HCT116 (cell line): ENCODE data around the gene PIKFYVE. TPM values are rescaled to one million over a fixed set of nuclear protein-coding genes. Genes with fewer than 3 reads are reported as not detected.

Source experiments
- ATAC-seq: fragments of 200-7000 bp; cut with Tn5 transposase; 2 replicates; pipeline ENCODE4 v1.9.1; 2020; ENCODE audit warnings: mild to moderate bottlenecking, moderate library complexity
- BruUV-seq: library from RNA; stranded (reverse); fragments of 400-500 nt; replicated peaks from 2 replicates; lab custom pipeline; 2021; lab: Mats Ljungman, UMichigan
- CTCF ChIA-PET: fragments of 300-600 bp; sonication (Branson Sonifier 250); formaldehyde crosslinking; loops from one replicate; lab custom pipeline; 2021; ENCODE audit warnings: antibody characterized with exemption; lab: Charles Lee
- POLR2A ChIA-PET: fragments of 300-600, 350-600 bp; sonication (Branson Sonifier 250); formaldehyde crosslinking; loops from one replicate; lab custom pipeline; 2021; ENCODE audit warnings: antibody characterized with exemption; lab: Charles Lee
- RAD21 ChIA-PET, 2 experiments: fragments of 300-600 bp; sonication (Branson Sonifier 250); formaldehyde crosslinking; loops; one replicate each; lab custom pipeline; 2023; ENCODE audit warnings: low total read pairs in 2 of 2; ENCODE audit not compliant: uncharacterized antibody in 2 of 2, unreplicated experiment in 2 of 2, low non-redundant PET in 1 of 2; lab: Charles Lee
- DNase-seq: peaks from one replicate; pipeline ENCODE4 v3.0.0-alpha.2; 2010; ENCODE audit warnings: low read depth, low spot score
- H2AFZ ChIP-seq: fragments of 200-600 bp; shearing (Covaris generic), sonication (generic); 2 replicates; pipeline ENCODE4 v1.6.1; 2017; ENCODE audit warnings: low read depth, mixed run types, mixed read lengths, antibody characterized with exemption, low read length; ENCODE audit not compliant: poor library complexity, severe bottlenecking
- H3K27ac ChIP-seq: 2 replicates; pipeline ENCODE4 v1.5.1; 2012; ENCODE audit warnings: low read depth, low read length
- H3K27me3 ChIP-seq: fragments of 200-600 bp; sonication (generic); 2 replicates; pipeline ENCODE4 v1.6.1; 2016; ENCODE audit warnings: mixed run types, low read length, mixed read lengths; ENCODE audit not compliant: insufficient read depth
- H3K36me3 ChIP-seq, 2 experiments: fragments of 200-500 bp in 1 of 2; fragments of 200-600 bp in 1 of 2; sonication (Bioruptor generic) in 1 of 2; sonication (generic) in 1 of 2; 2 replicates each; pipeline versions ENCODE4 v1.5.1 to v1.6.1; 2014 to 2016; ENCODE audit warnings: low read length in 2 of 2, inconsistent platforms in 1 of 2, mixed read lengths in 1 of 2, mixed run types in 1 of 2; ENCODE audit not compliant: insufficient read depth in 2 of 2, control insufficient read depth in 1 of 2
- H3K4me1 ChIP-seq, 2 experiments: fragments of 200-600 bp in 1 of 2; sonication (generic) in 1 of 2; 2 replicates each; pipeline versions ENCODE4 v1.5.1 to v1.6.1; 2012 to 2017; ENCODE audit warnings: low read length in 2 of 2, inconsistent platforms in 1 of 2, mild to moderate bottlenecking in 1 of 2, mixed read lengths in 1 of 2, mixed run types in 1 of 2, moderate library complexity in 1 of 2; ENCODE audit not compliant: insufficient read depth in 2 of 2, control insufficient read depth in 1 of 2
- H3K4me2 ChIP-seq: fragments of 200-600 bp; sonication (generic); 2 replicates; pipeline ENCODE4 v1.6.1; 2017; ENCODE audit warnings: mixed run types, low read length, mixed read lengths
- H3K4me3 ChIP-seq, 2 experiments: fragments of 200-600 bp in 1 of 2; sonication (generic) in 1 of 2; replicated peaks in 1 of 2; 2 replicates each; pipeline ENCODE4 v1.5.1; 2011 to 2016; ENCODE audit warnings: low read length in 2 of 2, control low read depth in 1 of 2, low read depth in 1 of 2, mild to moderate bottlenecking in 1 of 2, mixed read lengths in 1 of 2, mixed run types in 1 of 2
- H3K79me2 ChIP-seq: fragments of 200-600 bp; sonication (generic); 2 replicates; pipeline ENCODE4 v1.6.1; 2017; ENCODE audit warnings: mild to moderate bottlenecking, mixed run types, low read length, moderate library complexity, mixed read lengths; ENCODE audit not compliant: insufficient read depth
- H3K9ac ChIP-seq: fragments of 200-600 bp; sonication (generic); 2 replicates; pipeline ENCODE4 v1.6.1; 2016; ENCODE audit warnings: low read length, mixed read lengths
- H3K9me2 ChIP-seq: fragments of 200-600 bp; sonication (generic), shearing (Covaris generic); 2 replicates; pipeline ENCODE4 v1.6.1; 2017; ENCODE audit warnings: mixed run types, mild to moderate bottlenecking, moderate library complexity; ENCODE audit not compliant: insufficient read depth
- H3K9me3 ChIP-seq, 2 experiments: fragments of 200-500 bp in 1 of 2; fragments of 200-600 bp in 1 of 2; sonication (Bioruptor generic) in 1 of 2; sonication (generic) in 1 of 2; 2 replicates each; pipeline ENCODE4 v1.6.1; 2014 to 2017; ENCODE audit warnings: low read length in 2 of 2, mixed read lengths in 2 of 2, inconsistent platforms in 1 of 2, low read depth in 1 of 2, mild to moderate bottlenecking in 1 of 2, mixed run types in 1 of 2, moderate library complexity in 1 of 2; ENCODE audit not compliant: control insufficient read depth in 1 of 2, insufficient read depth in 1 of 2
- H4K20me1 ChIP-seq: fragments of 200-600 bp; sonication (generic), shearing (Covaris generic); 2 replicates; pipeline ENCODE4 v1.6.1; 2017; ENCODE audit warnings: mixed run types, mild to moderate bottlenecking, moderate library complexity; ENCODE audit not compliant: insufficient read depth
- EGR1 ChIP-seq: IDR thresholded peaks from 2 replicates; pipeline ENCODE4 v1.6.1; 2012; ENCODE audit warnings: low read depth
- ELF1 ChIP-seq: IDR thresholded peaks from 2 replicates; pipeline ENCODE4 v1.6.1; 2012; ENCODE audit warnings: low read depth, borderline replicate concordance
- EZH2phosphoT487 ChIP-seq: fragments of 200-600 bp; IDR thresholded peaks from 2 replicates; pipeline ENCODE4 v1.6.1; 2018; ENCODE audit warnings: antibody characterized with exemption, borderline replicate concordance
- POLR2A ChIP-seq: IDR thresholded peaks from 2 replicates; pipeline ENCODE4 v1.7.0; 2011; ENCODE audit warnings: borderline replicate concordance; ENCODE audit not compliant: insufficient read depth, insufficient read length; ENCODE audit errors: extremely low read depth
- intact Hi-C: fragments of 100-400 bp; cut with micrococcal nuclease; formaldehyde crosslinking; loops from 2 replicates; pipeline ENCODE4 v1.10.0; 2022
- total RNA-seq: library from RNA; stranded (reverse); gene quantifications from one replicate; pipeline ENCODE4 v1.2.1, GENCODE V29; 2021; ENCODE audit not compliant: unreplicated experiment
- TF ChIP-seq, protein P1 (sequence below): IDR thresholded peaks from 2 replicates; pipeline ENCODE4 v1.6.1; 2011; ENCODE audit warnings: mild to moderate bottlenecking, low read length, moderate library complexity; ENCODE audit not compliant: insufficient replicate concordance; ENCODE audit errors: extremely low read depth
- TF ChIP-seq, protein P2 (sequence below), 3 experiments: fragments of 200-600 bp in 1 of 3; sonication (generic) in 1 of 3; IDR thresholded peaks in 2 of 3; conservative IDR thresholded peaks in 1 of 3; 2 replicates each; pipeline ENCODE4 v1.5.1; 2012 to 2017; ENCODE audit warnings: low read depth in 2 of 3, low read length in 2 of 3, antibody characterized with exemption in 1 of 3, borderline replicate concordance in 1 of 3, control low read depth in 1 of 3, mild to moderate bottlenecking in 1 of 3, mixed read lengths in 1 of 3, mixed run types in 1 of 3, moderate library complexity in 1 of 3; ENCODE audit not compliant: insufficient read depth in 1 of 3

Gene PIKFYVE
- total RNA-seq, 1 experiment from 2014 or later: 21.8 TPM

DNA sequence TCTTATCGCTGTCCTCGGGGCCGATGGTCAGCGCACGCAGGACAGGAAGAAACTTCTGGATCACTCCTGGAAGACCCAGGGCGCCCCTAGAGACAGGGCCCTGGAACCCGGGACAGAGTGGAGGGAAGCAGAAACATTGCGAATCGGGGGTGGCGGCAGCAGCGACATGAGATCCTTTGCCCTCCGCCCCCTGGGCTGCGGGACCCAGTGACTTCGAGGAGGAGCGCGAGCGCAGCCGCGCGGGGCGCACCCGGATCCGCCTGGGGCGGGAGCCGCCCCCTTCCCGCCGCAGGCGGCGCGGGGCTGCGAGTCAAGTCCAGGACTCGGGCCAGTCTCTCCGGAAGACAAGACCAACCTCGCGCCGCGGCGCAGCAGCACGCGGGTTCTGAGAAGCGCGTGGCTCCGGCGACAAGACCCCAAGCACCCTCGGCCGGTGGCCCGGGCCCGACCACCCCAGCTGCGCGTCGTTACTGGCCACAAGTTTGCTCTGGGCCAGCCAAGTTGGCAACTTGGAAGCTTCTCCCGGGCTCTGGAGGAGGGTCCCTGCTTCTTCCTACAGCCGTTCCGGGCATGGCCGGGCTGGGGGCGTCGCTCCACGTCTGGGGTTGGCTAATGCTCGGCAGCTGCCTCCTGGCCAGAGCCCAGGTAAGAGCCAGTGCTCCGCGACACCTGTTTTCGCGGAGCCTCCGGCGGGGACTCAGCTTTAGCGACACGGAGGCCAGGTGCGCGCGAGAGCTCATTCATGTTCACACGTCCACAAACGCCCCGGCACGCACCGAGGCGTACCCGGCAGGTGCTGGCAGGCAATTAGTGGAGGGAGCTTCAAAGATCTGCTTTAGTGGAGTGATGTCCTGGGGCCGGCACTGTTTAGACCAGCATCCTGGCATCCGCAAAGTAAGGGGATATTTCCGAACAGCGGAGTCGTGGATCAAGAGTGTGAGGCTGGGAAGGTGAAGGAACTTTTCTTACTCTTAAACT lies 140.7 kb downstream of the PIKFYVE start, which contains the start of gene PTH2R:
Gene PTH2R (plus strand): TSS at position 319 of the 978 bp plus-strand sequence. CDS start 252 bp downstream, at position 571.
- Histone ChIP-seq H3K4me1 (no peaks in the 10 kb centered on the region), H3K9ac (no peak within 1 kb of the TSS), H3K27me3 (peaks cover 9% of the 10 kb centered on the region; the same call in 1 of the 2 replicates), H3K36me3 (no peaks in the 10 kb centered on the region), H3K27ac (no peak within 1 kb of the TSS), H3K9me2 (no peaks in the 10 kb centered on the region), H4K20me1 (no peaks in the 10 kb centered on the region), H3K4me2 (no peak within 1 kb of the TSS), H2AFZ (no peak within 1 kb of the TSS), H3K4me3 (no peak within 1 kb of the TSS), H3K9me3 (no peaks in the 10 kb centered on the region), H3K79me2 (no peaks in the 10 kb centered on the region)
- TF ChIP-seq, protein P1, sequence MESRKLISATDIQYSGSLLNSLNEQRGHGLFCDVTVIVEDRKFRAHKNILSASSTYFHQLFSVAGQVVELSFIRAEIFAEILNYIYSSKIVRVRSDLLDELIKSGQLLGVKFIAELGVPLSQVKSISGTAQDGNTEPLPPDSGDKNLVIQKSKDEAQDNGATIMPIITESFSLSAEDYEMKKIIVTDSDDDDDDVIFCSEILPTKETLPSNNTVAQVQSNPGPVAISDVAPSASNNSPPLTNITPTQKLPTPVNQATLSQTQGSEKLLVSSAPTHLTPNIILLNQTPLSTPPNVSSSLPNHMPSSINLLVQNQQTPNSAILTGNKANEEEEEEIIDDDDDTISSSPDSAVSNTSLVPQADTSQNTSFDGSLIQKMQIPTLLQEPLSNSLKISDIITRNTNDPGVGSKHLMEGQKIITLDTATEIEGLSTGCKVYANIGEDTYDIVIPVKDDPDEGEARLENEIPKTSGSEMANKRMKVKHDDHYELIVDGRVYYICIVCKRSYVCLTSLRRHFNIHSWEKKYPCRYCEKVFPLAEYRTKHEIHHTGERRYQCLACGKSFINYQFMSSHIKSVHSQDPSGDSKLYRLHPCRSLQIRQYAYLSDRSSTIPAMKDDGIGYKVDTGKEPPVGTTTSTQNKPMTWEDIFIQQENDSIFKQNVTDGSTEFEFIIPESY: no peak
- TF ChIP-seq EGR1 (no peak), EZH2phosphoT487 (no peak), ELF1 (no peak), POLR2A (no peak)
- TF ChIP-seq, protein P2, sequence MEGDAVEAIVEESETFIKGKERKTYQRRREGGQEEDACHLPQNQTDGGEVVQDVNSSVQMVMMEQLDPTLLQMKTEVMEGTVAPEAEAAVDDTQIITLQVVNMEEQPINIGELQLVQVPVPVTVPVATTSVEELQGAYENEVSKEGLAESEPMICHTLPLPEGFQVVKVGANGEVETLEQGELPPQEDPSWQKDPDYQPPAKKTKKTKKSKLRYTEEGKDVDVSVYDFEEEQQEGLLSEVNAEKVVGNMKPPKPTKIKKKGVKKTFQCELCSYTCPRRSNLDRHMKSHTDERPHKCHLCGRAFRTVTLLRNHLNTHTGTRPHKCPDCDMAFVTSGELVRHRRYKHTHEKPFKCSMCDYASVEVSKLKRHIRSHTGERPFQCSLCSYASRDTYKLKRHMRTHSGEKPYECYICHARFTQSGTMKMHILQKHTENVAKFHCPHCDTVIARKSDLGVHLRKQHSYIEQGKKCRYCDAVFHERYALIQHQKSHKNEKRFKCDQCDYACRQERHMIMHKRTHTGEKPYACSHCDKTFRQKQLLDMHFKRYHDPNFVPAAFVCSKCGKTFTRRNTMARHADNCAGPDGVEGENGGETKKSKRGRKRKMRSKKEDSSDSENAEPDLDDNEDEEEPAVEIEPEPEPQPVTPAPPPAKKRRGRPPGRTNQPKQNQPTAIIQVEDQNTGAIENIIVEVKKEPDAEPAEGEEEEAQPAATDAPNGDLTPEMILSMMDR (IDR thresholded peaks at IDR 0.05 in 2 of 3, conservative IDR thresholded peaks at IDR 0.05 in 1 of 3; ENCODE audit: borderline replicate concordance in 1 of 3, insufficient read depth in 1 of 3, low read depth in 2 of 3, low read length in 2 of 3): no peak
- ChIA-PET RAD21 (no interaction called here), CTCF (interaction anchor here (1.9 kb wide), 1 partner anchor 12 kb away, joined by 5 read pairs; no protein-coding TSS in a partner anchor), POLR2A (no interaction called here)
- no peak for DNase-seq
- no TSS peak for BruUV-seq
- no peak for ATAC-seq
- intact Hi-C loops: no loop called here
